Activated CD4-positive, alpha-beta T cell treated with anti-CD3 and anti-CD28 coated beads, Interleukin-2, amount 10 ng/mL, durations not matched to agents 7 days and 5 days (primary cell): Measurements from ENCODE around the gene PIM2. TPM values are rescaled to one million over a fixed set of nuclear protein-coding genes. Genes with fewer than 3 reads are reported as not detected.
"Not testable (repeated sequence)": the region's sequence is repeated elsewhere in the genome, so short reads cannot be mapped to it uniquely, and the experiment has no call there.

ENCODE experiments used
- CTCF ChIA-PET: fragments of 350-600 bp; sonication (Branson Sonifier 250); formaldehyde crosslinking; loops from one replicate; lab custom pipeline; 2021; ENCODE audit warnings: antibody characterized with exemption; lab: Charles Lee
- POLR2A ChIA-PET: fragments of 350-600 bp; sonication (Branson Sonifier 250); formaldehyde crosslinking; loops from one replicate; lab custom pipeline; 2021; ENCODE audit warnings: antibody characterized with exemption; lab: Charles Lee
- DNase-seq: peaks from one replicate; pipeline ENCODE4 v3.0.0-alpha.2; 2020
- H3K27ac Mint-ChIP-seq: one replicate; pipeline ENCODE4 v1.8.0; 2021; ENCODE audit warnings: mild to moderate bottlenecking, moderate library complexity, mixed read lengths
- H3K27me3 Mint-ChIP-seq: one replicate; pipeline ENCODE4 v1.8.0; 2021; ENCODE audit warnings: mixed read lengths
- H3K36me3 Mint-ChIP-seq: one replicate; pipeline ENCODE4 v1.8.0; 2021; ENCODE audit warnings: low read depth, mixed read lengths
- H3K4me1 Mint-ChIP-seq: one replicate; pipeline ENCODE4 v1.8.0; 2021; ENCODE audit warnings: mixed read lengths
- H3K4me3 Mint-ChIP-seq: one replicate; pipeline ENCODE4 v1.8.0; 2021; ENCODE audit warnings: mild to moderate bottlenecking, moderate library complexity, mixed read lengths
- H3K9me3 Mint-ChIP-seq: one replicate; pipeline ENCODE4 v1.8.0; 2021; ENCODE audit warnings: mixed read lengths
- total RNA-seq, 2 experiments: library from RNA; stranded (reverse); gene quantifications; one replicate each; pipeline ENCODE4 v1.2.3, GENCODE V29; 2021

The PIM2 gene
- total RNA-seq, 2 experiments from 2014 or later, result 152 to 154 TPM

DNA sequence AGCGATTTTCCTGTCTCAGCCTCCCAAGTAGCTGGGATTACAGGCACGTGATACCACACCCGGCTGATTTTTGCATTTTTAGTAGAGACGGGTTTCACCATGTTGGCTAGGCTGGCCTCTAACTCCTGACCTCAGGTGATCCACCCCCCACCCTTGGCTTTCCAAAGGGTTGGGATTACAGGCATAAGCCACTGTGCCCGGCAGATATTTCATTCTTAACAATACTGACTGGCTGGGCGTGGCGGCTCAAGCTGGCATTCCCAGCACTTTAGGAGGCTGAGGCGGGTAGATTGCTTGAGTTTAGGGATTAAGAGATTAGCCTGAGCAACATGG is 19.8 kb downstream of the PIM2 start:
- ChIA-PET POLR2A (no interaction called here), CTCF (interaction anchor here (1.1 kb wide), 1 partner anchor 47 kb away, joined by 4 read pairs; no protein-coding TSS in a partner anchor)
- peaks cover 22% of the 10 kb centered on the region for H3K36me3 Mint-ChIP-seq
- H3K4me3 Mint-ChIP-seq, result peak overlapping the region; percentile 96
- H3K27ac Mint-ChIP-seq, result no peak overlapping the region
- peaks cover 14% of the 10 kb centered on the region for H3K4me1 Mint-ChIP-seq
- DNase-seq, result no peak
- H3K27me3 Mint-ChIP-seq, result no peaks in the 10 kb centered on the region
- no peaks in the 10 kb centered on the region for H3K9me3 Mint-ChIP-seq

DNA sequence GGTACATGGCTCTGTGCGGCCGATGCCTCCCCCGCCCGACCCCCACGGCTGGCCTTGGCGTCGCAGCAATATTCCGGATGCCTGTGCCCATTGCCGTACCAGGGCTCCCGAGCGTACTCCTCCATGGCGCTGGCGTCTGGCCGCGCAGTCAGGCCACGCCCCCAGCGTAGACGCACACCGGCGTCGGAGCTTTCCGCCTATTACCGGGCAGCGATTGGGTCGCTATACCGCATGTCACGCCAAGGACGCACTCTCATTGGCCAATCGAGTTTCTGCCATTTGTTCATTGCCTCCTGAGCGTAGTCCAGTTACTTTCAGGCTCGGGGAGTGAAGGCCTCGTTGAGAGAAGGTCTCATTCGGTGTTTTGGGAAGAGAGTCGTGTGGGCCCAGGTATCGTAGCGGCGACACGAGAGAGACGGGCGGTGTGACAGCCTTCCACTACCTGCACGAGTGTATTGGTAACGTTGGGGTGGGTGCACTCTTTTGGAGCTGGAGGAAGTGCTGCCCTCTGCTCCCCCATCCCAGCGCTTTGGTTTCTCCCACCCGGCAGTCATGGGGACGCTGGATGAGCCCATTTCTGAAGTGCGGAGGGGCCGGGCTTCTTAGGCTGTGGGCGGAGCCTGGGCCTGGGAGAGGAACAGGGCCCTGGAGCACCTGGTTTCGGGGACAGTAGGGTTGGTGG is 21.1 kb downstream of the PIM2 start, which contains the start of the genes PQBP1 and TIMM17B:
Gene PQBP1 (plus strand): TSS at position 306 of the 682 bp plus-strand sequence. CDS start 580 bp downstream, outside the sequence.
Gene TIMM17B (minus strand): TSS at position 144 of the 682 bp plus-strand sequence. CDS start 19 bp downstream, at position 125.
- Mint-ChIP-seq H3K9me3 (no peaks in the 10 kb centered on the region), H3K4me1 (peaks cover 14% of the 10 kb centered on the region), H3K27ac (peak within 1 kb of the TSS; percentile 100), H3K4me3 (peak within 1 kb of the TSS; percentile 96), H3K27me3 (no peaks in the 10 kb centered on the region), H3K36me3 (peaks cover 17% of the 10 kb centered on the region)
- POLR2A ChIA-PET, result interaction anchor here (1.0 to 1.7 kb wide), 4 partner anchors 14 to 249 kb away, joined by 3 to 6 read pairs (median 4); partner anchors contain the start of gene SLC35A2
- DNase-seq, result peak; percentile 90
- CTCF ChIA-PET, result interaction anchor here (1.4 kb wide), 1 partner anchor 51 kb away, joined by 3 read pairs; no protein-coding TSS in a partner anchor

DNA sequence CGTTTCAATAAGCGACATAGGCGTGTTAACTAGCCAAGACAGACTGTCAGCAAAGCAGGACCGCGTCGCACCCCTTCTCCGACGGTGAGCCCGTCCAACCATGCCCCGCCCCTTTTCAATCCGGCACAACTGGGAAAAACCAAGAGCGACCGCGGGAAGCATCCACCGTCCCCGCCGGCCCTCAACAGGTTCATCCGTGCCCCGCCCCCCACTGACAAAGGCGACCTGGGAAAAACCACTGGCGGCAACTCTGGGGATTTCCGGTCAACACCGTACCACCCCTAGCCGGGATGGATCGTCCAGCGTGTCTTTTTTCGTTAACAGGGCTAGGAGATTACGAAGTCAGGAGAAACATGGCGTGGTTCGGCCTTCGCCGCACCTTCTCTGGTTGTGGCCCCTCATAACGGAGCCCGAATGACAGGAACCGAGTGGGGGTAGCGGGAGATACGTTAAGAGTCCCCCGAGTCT is 21.6 kb downstream of the PIM2 start:
- H3K9me3 Mint-ChIP-seq, result no peaks in the 10 kb centered on the region
- H3K4me3 Mint-ChIP-seq, result peak overlapping the region; percentile 96
- H3K36me3 Mint-ChIP-seq, result peaks cover 15% of the 10 kb centered on the region
- ChIA-PET POLR2A (interaction anchor here (1.0 to 1.7 kb wide), 4 partner anchors 14 to 248 kb away, joined by 3 to 6 read pairs (median 4); partner anchors contain the start of gene SLC35A2), CTCF (interaction anchor here (1.4 kb wide), 1 partner anchor 51 kb away, joined by 3 read pairs; no protein-coding TSS in a partner anchor)
- peak; percentile 64 for DNase-seq
- peaks cover 14% of the 10 kb centered on the region for H3K4me1 Mint-ChIP-seq
- no peaks in the 10 kb centered on the region for H3K27me3 Mint-ChIP-seq
- peak overlapping the region; percentile 100 for H3K27ac Mint-ChIP-seq

DNA sequence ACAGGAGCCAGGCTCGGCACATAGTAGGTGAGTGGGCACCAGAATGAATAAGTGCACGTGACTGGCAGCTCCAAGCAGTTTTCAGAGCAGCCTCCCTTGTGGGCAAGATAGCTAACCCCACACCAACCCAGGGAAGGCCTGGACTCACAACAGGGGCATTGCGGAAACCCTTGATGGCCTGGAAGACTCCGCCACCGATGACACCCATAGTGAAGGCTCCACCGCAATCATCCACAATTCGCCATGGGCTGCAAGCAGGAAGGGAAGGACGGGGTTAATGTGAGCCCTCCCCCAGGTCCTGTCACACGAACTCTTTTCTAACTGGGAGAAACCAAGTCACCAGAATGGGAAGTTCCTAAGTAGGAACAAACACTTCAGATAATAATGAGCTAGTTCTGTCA is 22.2 kb downstream of the PIM2 start:
- CTCF ChIA-PET, result no interaction called here
- POLR2A ChIA-PET, result no interaction called here
- no peaks in the 10 kb centered on the region for H3K27me3 Mint-ChIP-seq
- DNase-seq, result no peak
- peaks cover 11% of the 10 kb centered on the region for H3K36me3 Mint-ChIP-seq
- H3K27ac Mint-ChIP-seq, result peak overlapping the region; percentile 100
- H3K4me1 Mint-ChIP-seq, result peaks cover 19% of the 10 kb centered on the region
- H3K9me3 Mint-ChIP-seq, result no peaks in the 10 kb centered on the region
- peak overlapping the region; percentile 96 for H3K4me3 Mint-ChIP-seq

DNA sequence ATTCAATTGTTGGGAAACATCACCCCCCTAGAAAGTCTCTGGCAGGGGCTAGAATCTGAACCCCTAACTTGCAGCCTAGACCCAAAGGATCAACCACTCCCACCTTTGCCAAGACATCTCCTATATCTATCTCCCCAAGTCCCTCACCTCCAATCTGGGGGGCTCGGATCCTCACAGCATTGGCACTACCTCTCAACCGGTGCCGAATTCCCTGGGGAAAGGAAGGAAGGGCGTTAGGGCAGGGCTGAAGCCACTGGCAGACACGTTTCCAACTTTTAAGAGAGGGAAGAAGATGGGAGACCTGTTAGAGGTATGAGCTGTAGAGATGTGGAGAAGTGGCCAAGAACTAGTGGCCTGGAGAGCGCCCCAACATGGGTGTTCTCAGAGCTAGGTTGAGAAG is 23.9 kb downstream of the PIM2 start:
- no peaks in the 10 kb centered on the region for H3K27me3 Mint-ChIP-seq
- no peak for DNase-seq
- peak overlapping the region; percentile 46 for H3K27ac Mint-ChIP-seq
- H3K36me3 Mint-ChIP-seq, result peaks cover 11% of the 10 kb centered on the region
- H3K4me3 Mint-ChIP-seq, result no peak overlapping the region
- H3K4me1 Mint-ChIP-seq, result peaks cover 27% of the 10 kb centered on the region
- ChIA-PET CTCF (no interaction called here), POLR2A (no interaction called here)
- H3K9me3 Mint-ChIP-seq, result no peaks in the 10 kb centered on the region

DNA sequence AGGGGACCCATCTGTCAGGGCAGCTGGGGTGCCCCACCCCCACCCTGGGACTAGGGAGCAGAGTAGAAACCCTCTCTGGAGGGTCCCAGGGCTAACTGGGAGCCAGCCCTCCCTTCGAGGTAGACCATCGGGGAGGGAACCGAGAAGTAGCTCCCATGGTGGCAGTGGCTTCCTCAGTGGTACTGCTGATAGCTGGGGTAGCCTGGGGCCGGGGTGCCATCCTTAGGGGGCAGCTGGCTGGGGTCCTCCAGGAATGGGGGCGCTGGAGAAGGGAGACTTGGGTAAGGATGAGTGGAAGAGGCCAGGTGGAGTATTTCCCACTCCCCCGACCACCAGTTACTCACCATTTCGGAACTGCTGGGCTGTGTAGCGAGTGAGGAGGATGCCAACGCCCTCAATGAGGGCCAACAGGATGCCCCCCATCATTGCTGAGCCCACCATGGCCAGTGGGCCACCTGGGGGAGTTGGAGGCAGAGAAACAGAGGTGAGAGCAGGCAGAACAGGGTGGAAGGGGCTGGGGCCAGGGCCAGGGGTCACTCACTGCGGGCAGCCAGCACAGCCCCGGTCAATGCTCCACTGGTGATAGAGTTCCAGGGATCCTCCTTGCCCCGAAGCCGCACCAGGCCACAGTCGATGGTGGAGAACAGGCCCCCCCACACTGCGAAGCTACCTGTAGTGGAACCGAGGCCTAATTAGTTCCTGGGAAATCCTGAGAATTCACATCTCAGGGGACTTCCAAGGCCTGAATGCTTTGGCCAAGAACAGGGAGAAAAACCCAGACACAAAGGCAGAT is 25.1 kb downstream of the PIM2 start:
- Mint-ChIP-seq H3K27ac (no peak overlapping the region), H3K36me3 (peaks cover 7% of the 10 kb centered on the region), H3K9me3 (no peaks in the 10 kb centered on the region), H3K27me3 (no peaks in the 10 kb centered on the region), H3K4me3 (no peak overlapping the region), H3K4me1 (peaks cover 27% of the 10 kb centered on the region)
- CTCF ChIA-PET, result interaction anchor here (0.8 kb wide), 1 partner anchor 44 kb away, joined by 3 read pairs; no protein-coding TSS in a partner anchor
- POLR2A ChIA-PET, result no interaction called here
- no peak for DNase-seq

DNA sequence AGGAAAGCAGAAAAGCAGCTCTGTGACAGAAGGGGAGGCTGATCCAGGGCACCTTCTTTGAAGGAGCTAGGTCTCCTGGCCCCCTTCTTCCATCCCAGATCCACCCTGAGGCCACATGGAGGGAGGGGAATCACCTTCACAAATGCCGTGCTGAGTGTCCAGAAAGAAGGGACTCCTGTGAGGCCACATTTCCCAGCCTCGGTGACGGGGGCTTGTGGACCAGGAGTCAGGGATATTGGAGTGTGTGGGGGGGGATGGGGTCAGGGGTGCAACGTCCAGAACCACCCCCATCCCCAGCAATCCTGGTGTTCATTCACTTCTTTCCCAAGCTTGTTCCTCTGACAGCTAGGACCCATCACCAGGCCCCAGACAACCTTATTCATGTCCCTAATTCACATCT is 25.9 kb downstream of the PIM2 start:
- no peak for DNase-seq
- CTCF ChIA-PET, result interaction anchor here (0.5 to 1.6 kb wide), 3 partner anchors 11 to 273 kb away, joined by 4 read pairs; no protein-coding TSS in a partner anchor
- H3K27ac Mint-ChIP-seq, result no peak overlapping the region

DNA sequence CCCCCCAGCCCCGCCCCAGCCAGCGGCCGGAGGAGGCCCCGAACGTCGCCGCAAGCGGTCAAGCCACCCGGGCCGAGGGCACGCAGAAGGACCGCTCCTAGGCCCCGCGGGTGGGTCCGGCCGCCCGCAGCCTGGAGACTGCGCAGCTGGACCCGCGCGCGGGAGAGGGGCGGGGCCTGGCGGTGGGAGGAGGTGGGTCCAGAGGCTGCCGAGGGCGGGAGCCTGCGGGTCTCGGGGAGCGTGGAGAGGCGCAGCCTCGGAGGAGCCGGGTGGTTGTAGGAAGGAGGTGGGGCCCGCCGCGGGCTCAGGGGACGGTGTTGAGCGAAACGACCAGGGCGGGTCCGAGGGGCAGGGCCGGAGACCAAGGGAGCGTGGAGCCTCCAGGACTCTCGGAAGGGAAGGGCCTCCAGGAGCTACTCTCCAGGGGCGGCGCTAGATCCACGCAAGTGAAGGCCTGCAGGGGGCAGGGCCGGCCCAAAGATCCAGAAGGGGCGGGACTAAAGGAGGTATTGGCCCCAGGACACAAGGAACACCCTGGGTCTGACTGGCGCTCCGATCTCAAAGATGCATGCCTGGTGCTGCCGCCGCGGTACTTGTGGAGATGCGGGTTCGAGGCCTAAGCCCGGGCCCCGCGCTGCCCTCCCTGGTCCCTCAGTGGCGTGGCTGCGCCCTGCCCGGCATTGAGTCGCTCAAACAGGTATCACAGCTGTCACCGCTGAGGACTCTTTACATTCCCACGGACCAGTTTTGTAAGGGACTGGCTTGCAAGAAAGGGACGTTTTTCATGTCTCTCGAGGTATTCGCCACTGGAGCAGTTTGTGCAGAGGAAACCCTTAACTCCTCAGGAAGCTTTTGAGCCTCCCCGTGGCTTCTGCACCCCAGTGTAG is 27.2 kb downstream of the PIM2 start:
- ChIA-PET POLR2A (interaction anchor here (1.4 kb wide), 1 partner anchor 20 kb away, joined by 5 read pairs; the partner anchor contains the start of gene SLC35A2), CTCF (interaction anchor here (0.6 to 1.6 kb wide), 10 partner anchors 8 to 275 kb away, joined by 3 to 5 read pairs (median 4); no protein-coding TSS in a partner anchor)
- H3K27ac Mint-ChIP-seq, result peak overlapping the region; percentile 80
- no peaks in the 10 kb centered on the region for H3K9me3 Mint-ChIP-seq
- peak overlapping the region; percentile 82 for H3K4me3 Mint-ChIP-seq
- no peaks in the 10 kb centered on the region for H3K27me3 Mint-ChIP-seq
- peaks cover 22% of the 10 kb centered on the region for H3K4me1 Mint-ChIP-seq
- peak; percentile 77 for DNase-seq
- H3K36me3 Mint-ChIP-seq, result peaks cover 7% of the 10 kb centered on the region

More for the DNA sequence above, 25.9 kb downstream of the PIM2 start:
- Mint-ChIP-seq H3K36me3 (peaks cover 7% of the 10 kb centered on the region), H3K27me3 (no peaks in the 10 kb centered on the region), H3K9me3 (no peaks in the 10 kb centered on the region), H3K4me3 (peak overlapping the region; percentile 32), H3K4me1 (peaks cover 27% of the 10 kb centered on the region)
- POLR2A ChIA-PET, result no interaction called here

DNA sequence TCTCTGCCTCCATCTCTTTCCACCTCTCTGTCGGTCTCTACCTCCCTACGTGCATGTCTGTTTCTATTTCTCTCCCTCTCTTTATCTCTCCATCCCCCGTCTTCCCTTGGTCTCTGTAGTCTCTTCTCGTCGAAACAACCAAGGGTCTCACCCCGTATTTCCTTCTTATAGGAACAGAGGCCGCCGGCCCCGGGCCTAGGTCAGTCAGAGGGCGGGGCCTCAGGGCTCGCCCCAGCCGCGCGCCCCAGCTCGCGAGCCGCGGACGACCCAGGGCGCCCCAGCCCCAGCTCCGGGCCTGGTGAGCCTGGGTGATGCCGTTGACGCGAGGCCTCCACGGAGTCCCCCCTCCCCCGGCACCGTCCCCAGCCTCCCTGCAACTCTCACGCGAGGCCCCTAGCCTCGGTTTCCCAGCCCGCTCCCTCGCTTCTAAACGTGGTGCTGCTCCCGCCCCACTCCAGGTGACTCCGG is 27.9 kb downstream of the PIM2 start:
- H3K27ac Mint-ChIP-seq, result peak overlapping the region; percentile 92
- H3K4me3 Mint-ChIP-seq, result peak overlapping the region; percentile 82
- H3K4me1 Mint-ChIP-seq, result peaks cover 18% of the 10 kb centered on the region
- no peaks in the 10 kb centered on the region for H3K9me3 Mint-ChIP-seq
- POLR2A ChIA-PET, result no interaction called here
- DNase-seq, result no peak
- CTCF ChIA-PET, result interaction anchor here (0.6 to 1.6 kb wide), 6 partner anchors 7 to 259 kb away, joined by 3 to 4 read pairs (median 4); no protein-coding TSS in a partner anchor
- H3K27me3 Mint-ChIP-seq, result no peaks in the 10 kb centered on the region
- peaks cover 7% of the 10 kb centered on the region for H3K36me3 Mint-ChIP-seq

DNA sequence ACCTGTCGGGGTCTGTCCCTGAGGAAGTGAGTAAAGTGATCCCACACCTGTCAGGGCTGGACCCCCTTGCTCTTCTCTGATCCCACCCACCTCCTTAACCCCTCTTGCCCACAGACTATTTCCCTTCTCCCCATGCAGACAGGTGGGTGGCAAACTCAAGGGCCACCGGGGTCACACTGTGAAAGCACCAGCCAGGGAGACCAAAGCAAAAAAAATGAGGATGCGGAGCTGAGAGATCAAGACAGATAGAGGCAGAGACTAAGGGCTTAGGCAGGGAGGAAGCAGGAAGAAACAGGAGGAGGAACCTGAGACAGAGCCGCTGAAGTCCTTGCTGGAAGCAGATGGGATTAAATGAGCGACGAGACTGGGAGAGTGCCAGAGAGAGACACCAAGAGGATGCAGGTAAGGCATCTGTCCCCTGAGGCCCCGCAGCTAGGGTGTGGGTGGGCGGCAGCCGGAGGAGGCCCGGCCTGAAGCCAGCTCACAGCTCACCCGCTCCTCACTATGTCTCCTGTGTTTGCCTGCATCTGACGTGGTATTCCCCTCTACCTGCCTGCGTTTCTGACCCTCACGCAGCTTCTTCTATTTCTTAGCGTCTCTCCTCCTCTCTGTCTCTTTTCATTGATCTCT is 28.4 kb downstream of the PIM2 start:
- no peak for DNase-seq
- H3K4me1 Mint-ChIP-seq, result peaks cover 17% of the 10 kb centered on the region
- no peaks in the 10 kb centered on the region for H3K9me3 Mint-ChIP-seq
- H3K4me3 Mint-ChIP-seq, result peak overlapping the region; percentile 82
- CTCF ChIA-PET, result no interaction called here
- H3K27ac Mint-ChIP-seq, result peak overlapping the region; percentile 92
- H3K36me3 Mint-ChIP-seq, result peaks cover 6% of the 10 kb centered on the region
- POLR2A ChIA-PET, result no interaction called here
- H3K27me3 Mint-ChIP-seq, result no peaks in the 10 kb centered on the region

DNA sequence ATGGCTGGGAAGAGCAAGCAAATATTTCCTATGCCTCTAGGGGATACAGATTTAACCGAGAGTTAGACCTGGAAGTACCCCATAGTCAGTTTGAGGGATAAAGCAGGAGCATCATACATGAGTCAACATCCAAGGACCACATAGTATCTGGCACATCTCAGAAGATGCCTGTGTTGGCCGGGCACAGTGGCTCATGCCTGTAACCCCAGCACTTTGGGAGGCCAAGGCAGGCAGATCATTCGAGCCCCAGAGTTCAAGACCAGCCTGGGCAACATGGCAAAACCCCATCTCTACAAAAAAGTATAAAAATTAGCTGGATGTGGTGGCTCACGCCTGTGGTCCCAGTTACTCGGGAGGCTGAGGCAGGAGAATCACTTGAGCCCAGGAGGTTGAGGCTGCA is 32.2 kb downstream of the PIM2 start:
- CTCF ChIA-PET, result interaction anchor here (0.6 to 0.7 kb wide), 2 partner anchors 100 to 198 kb away, joined by 3 read pairs; no protein-coding TSS in a partner anchor
- H3K36me3 Mint-ChIP-seq, H3K27ac Mint-ChIP-seq, H3K4me1 Mint-ChIP-seq, POLR2A ChIA-PET, H3K4me3 Mint-ChIP-seq, DNase-seq, H3K9me3 Mint-ChIP-seq, H3K27me3 Mint-ChIP-seq: not testable (repeated sequence)
